NCI-H1092 treated with DMSO at 0.1 percent for 48 hours (cell line): Measurements from ENCODE around the gene IL4R.
"Not testable (repeated sequence)": the region's sequence is repeated elsewhere in the genome, so short reads cannot be mapped to it uniquely, and the experiment has no call there.

Experiments
- DNase-seq: peaks from one replicate; lab custom pipeline; 2025; lab: John Stamatoyannopoulos, UW

IL4R gene

DNA sequence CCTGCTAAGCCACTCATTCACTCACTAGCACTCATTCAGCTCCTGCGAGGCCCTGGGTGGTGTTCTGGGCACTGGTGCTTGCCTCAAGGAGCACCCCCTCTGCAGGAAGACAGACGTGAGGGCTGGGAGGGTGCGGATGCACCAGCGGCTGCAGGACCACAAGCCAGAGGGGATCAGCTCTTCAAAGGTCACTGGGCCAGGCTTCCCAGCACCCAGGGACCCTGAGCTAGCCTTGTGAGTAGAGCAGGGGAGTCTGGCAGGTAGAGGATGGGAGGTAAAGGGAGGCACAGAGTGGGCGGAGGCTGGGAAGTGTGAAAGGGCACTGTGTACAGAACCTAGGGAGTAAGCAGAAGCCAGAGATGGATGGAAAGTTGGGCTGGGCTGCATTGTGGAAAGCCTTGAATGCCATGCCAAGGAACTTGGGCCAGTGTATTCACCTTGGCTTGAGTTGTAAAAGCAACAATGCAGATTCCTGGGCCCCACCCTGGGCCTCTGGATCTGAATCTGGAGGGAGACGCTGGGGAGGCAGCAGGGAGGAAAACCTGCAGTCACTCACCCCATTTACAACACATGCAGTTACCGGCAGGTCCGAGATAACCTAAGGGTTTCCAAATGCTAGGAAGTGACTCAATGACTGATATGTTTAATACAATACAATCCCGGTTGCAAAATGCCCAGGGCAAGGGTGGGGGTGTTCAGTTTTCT is 1.7 kb downstream of the IL4R start:
- DNase-seq, result no peak

DNA sequence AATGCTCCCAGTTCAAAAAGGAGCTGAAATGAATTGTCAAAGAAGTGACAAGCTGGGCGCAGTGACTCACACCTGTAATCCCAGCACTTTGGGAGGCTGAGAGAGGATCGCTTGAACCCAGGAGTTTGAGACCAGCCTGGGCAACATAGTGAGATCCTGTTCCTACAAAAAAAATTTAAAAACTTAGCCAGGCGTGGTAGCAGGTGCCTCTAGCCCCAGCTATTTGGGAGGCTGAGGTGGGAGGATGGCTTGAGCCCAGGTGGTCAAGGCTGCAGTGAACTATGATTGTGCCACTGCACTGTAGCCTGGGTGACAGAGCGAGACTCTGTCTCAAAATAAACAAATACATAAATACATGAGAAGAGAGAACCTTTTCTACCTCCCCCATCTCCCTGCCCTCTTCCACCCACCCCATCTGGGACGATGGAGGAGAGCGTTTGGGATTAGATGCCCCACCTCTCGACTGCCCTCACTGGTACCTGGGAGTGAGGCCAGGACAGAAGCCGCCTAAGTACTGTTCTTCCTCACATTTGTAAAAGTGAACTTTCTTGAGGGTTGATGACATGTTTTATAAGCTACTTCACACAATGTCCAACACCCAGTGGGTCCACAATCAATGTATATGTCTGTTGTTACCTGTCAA is 2.4 kb downstream of the IL4R start:
- no peak for DNase-seq

DNA sequence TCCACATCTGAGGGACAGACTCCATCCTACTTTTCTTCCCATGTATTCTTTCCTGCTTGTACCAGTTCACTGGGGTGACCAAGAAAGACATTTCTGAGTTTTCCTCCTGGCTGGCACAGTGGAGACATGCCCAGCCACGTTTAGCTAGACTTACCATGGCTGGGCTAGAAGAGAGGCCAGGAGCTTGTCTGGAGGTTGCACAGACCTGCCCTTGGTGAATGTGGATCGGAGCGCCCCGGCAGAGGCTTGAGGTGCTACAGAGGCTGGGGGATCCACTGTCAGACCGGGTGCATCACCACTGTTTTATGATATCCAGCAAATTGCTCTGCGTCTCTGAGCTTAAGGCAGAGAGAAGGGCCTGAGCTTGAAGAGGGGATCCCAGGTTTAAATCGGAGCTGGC is 3.5 kb downstream of the IL4R start:
- DNase-seq, result no peak

DNA sequence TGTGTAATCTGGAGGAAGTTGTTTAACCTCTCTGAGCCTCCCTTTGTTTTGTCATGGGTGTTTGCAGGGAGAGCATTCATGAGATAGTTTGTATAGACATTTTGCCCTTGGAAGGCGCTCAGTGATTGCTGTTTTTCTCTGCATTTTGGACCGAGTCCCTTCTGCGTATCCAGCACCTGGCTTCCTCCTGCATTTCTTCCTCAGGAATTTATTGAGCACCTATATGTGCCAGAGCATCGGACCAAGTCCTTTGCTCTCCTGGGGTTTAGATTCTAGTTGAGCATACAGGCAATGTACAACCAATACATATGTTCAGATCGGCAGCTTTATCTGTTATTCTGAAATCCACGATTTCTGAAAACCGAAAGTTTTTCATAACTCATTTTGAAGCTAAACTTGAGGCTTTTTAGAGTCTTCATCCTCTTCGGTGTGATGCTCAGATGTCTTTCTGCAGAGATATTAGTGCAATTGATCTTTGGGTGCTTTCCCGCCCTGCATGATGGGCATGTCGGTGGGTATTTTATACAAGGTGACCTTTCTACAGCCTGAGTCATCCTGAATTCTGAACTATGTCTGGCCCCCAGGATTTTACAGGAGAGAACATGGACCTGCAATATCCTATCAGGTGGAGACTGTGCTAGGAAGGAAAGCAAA is 4.1 kb downstream of the IL4R start:
- no peak for DNase-seq

DNA sequence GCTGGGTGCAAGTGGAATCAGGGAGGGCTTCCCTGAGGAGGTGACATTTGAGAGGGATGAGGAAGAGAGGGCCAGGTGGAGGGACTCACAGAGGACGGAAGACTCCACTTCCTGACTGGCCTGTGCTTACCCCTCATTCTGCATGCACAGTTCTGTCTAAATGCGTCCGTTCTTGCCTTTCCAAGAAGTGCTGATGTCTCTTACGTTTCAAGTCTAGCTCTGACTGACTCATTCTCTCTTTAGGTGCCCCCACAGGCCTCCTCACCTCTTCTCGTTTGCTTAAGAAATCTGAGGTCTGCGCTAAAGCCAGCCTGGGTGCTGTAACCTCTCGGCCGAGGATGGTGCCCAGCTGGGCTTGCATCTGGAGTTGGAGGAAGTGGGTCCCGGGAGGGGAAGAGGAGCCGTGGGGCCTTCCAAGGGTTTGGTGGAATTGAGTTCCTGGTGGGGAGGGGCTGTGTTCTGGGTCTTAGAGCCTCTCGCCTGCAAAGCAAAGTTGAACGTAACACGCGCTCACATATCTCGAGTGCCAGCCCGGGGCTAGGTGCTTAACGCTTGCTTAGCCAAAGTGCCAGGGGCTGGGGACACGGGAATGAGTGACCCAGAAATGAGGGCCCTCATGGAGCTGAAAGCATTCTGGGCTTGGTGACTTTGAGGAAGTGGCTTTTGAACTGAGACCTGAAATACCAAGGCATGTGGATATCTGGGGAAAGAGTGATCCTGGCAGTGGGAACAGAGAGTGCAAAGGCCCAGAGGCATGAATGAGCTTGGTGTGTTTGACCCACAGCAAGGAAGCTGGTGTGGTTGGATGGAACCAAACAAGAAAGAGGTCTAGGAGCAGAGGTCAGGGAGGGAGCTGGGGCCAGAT is 4.8 kb downstream of the IL4R start:
- no peak for DNase-seq

DNA sequence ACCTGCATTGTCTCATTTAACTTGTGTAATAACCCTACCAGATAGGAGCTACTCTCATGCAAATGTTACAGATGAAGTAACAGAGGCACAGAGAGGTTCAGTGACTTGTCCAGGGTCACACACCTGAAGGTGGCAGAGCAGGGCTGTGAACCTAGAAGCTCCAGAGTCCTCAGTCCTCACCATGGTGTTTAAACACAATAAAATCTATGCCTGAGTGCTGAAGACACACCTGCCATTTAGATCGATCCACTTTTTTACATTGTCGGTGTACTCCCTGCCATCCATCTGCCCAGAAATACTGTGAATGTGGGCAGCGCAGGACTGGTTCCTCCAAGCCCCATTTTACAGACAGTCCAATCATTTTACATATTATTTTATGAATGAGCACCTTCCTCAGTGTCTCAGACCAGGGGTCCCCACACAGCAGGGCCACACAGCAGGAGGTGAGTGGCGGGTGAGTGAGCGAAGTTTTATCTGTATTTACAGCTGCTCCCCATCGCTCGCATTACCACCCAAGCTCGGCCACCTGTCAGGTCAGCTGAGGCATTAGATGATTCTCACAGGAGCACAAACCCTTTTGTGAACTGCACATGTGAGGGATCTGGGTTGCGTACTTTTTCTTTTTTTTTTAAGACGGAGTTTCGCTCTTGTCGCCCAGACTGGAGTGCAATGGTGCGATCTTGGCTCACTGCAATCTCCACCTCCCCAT is 5.6 kb downstream of the IL4R start:
- no peak for DNase-seq

DNA sequence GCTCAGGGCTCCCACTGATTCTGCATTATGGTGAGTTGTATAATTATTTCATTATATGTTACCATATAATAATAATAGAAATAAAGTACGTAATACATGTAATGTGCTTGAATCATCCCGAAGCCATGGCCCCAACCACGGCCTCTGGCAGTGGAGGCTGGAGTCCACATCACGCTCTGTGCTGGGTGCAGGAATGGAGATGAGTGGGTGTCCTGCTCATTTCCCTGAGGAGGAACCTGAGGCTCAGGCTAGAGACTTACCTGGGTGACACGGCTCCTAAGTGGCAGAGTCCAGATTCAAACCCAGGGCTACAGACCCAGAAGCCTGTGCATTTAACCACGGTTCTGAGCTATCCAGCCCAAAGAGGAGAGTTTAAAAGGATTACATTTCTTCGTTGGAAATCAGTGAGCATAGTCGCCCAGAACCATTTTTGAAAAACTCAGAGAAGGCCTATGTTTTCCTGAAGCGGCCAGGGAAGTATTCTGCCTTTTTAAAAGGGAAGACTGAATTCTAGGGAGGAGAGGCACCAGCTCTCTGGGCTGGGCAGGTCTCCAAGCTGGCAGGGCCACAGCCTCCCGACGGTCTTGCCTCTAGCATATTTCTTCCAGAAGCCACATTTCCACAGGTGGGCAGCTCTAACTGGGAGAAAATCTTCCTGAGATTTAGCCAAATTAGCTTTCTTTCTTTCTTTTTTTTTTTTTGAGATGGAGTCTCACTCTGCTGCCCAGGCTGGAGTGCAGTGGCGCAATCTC is 6.7 kb downstream of the IL4R start:
- no peak for DNase-seq

DNA sequence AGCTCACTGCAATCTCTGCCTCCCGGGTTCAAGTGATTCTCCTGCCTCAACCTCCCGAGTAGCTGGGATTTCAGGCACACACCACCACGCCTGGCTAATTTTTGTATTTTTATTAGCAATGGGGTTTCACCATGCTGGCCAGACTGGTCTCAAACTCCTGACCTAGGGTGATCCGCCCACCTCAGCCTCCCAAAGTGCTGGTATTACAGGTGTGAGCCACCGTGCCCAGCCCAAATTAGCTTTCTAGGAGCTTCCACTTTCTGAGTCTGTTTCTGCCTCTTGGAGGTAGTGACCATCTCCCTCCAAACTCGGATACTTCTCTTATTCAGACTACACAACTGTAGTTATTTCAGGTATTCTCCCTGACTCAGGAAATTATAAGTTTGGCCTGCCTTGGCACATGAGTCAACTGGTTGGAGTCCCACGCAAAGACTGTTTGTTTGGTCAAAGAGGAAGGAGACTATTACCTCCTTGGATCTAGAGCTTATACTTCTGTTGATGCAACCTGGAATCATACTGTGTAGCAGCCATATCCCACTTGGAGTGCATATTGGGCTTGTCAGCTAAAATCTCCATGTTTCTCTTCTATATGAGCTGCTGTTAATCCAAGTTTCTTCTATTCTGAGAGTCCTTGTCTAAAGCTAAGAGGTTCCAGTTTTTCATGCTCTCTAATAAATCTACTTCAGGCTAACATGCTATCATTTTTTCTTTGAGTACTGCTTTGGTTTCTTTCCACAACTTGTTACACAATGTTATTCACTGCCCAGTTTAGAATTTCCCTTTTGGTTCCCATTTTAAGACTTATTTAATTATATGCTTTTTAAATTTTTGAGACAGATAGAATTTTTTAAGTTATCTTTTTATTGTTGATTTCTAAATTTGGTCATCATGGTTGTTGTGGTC is 7.5 kb downstream of the IL4R start:
- no peak for DNase-seq

DNA sequence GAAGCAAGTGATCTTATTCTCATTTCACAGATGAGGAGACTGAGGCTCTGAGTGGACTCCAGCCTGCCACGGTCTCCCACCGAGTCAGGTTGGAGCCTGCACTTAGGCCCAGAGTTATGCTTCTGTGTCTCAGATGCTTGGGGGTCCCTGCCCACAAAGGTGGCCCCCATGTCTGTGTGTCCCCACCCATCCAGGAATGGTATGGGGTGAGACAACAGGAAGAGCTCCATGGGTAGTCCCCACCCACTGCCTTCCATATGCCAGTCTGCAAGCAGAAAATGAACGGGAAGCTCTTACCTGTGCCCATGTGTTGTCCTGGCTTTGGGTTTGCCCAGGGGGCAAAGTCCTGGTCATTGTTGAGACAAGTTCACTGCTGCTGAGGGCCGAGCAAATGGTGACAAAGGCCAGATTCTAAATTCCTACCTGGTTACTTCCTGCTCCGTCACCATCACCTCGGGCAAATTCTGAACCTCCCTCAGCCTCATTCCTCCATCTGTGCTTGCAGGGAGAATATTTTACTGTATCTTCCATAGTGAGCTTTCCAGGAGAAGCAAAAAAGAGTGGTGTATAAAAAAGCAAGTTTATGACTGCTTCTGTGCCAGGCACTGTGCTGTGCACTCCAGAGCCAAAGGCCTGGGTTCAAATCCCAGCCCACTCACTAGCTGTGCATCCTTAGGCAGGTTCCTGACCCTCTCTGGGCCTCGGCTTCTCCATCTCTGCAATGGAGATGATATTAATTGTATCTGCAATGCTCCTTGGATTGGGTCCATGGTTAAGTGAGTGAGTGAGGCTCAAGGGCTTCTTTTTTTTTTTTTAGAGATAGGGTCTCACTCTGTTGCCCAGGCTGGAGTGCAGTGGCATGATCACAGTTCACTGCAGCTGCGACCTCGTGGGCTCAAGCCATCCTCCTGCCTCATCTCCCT is 9.3 kb downstream of the IL4R start:
- no peak for DNase-seq

DNA sequence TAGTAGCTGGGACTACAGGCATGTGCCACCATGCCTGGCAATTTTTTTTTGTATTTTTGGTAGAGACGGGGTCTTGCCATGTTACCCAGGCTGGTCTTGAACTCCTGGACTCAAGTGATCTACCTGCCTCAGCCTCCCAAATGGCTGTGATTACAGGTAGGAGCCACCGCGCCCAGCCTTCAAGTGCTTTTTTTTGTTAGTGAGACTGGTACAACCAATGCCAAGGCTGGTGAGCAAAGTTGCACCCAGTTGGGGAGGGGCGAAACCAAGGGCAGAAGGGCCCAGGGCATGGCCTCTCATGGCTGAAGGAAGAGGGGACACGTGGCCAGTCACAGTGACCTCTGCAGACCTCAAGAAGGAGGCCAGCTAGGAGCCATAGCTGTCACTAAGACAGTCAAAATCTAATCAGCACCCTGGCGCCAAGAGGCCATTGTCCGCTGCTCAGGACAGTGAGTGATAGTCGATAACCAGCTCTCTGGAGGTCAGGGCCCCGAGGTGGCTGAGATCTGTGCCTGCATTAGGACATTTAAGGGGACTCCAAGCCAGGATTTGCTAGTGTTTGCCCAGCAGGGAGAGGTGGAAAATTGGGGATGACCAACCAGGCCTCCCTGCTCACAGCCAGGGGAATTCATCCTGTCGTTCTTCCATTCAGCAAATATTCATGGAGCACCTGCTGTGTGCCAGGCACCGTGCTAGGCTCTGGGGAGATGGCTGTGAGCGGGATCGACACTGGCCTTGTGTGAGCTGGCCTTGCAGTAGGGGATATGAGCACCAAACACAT is 10.2 kb downstream of the IL4R start:
- no peak for DNase-seq

DNA sequence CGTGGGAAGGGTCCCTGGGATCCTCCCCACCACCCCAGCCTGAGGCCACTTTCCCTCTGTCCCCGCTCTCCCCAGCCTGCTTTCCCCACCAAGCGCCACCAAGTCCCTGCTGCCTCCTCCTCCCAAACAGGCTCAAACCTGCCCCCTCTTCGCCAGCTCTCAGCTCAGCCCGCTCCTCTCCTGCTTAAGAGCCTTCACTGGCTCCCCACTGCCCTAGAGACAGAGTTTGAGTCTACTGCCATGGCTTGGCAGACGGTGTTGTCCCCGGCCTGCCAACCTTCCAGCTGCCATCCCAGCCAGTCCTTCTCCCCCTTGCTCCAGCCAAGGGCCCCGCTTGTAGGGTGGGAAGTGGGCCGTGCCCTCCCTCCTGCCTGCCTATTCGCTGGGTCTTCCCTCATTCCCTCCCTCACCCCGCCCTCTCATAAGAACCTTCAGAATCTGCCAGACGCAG is 11.1 kb downstream of the IL4R start:
- no peak for DNase-seq

DNA sequence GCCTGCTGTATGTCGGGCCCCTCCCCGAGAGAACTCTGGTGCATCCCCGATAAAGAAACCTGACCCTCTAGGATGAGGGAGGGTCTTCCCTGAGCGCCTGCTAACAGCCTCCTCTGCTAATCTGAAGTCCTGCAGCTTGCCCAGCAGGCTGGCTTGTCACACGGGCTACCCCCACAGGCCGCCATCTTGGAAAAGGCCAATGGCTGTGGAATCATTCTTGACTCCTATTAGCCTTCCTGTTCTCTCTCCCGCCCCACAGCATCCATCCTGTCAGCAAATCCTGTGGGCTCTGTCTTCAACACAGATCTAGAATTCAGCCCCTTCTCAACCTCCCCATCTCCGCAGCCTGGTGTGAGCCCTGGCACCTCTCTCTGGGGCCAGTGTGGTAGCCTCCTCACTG is 12.0 kb downstream of the IL4R start:
- no peak for DNase-seq

DNA sequence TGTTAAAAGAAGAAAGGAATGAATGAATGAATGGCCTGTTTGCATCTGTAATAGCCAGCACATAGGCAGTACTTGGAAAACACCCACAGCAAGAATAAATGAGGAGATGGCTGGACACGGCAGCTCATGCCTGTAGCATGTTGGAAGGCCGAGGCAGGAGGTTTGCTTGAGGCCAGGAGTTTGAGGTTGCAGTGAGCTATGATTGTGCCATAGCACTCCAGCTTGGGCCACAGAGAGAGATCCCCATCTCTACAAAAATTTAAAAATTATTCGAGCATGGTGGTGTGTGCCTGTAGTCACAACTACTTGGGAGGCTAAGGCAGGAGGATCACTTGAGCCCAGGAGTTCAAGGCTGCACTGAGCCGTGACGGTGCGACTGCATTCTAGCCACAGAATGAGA is 12.5 kb downstream of the IL4R start:
- DNase-seq, result no peak

DNA sequence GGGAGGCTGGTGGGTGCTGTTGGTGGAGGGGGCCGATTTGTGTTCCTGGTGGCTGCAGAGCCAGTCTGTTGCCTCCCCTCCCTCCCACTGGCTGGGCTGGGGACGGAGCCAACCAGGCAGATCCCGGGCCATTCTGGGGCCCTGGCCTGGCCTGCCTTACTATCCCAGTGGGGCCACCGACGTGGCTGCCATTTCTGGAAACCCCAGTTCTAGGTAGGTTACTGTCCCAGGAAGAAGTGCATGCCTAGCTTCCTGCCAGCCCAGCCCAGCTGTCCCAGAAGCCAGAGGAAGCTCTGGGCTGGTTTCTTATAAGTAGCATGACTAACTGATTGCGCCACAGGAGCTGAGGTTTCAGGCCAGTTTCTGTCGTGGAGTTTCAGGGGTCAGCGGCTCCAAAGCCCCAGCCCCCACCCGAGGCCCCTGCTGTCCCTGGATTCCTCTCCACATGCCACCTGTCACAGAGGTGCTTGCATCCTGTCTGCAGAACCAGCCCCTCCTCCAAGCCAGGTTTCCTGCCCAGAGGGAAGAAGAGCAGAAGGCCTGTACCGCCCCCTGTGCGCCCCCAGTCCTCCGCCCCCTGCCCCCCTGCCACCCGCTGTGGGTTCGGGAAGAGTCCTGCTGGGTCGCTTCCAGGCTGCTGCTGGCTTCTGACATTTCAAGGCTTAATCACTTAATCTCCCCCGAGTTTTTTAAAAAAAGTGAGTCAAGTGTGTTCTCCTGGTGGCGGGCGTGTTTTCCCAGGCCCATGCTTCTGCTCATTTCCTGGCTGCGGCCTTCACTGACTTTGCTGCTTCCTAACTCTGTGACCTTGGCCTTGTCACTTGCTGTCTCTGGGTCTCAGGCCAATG is 13.2 kb downstream of the IL4R start:
- DNase-seq, result no peak

DNA sequence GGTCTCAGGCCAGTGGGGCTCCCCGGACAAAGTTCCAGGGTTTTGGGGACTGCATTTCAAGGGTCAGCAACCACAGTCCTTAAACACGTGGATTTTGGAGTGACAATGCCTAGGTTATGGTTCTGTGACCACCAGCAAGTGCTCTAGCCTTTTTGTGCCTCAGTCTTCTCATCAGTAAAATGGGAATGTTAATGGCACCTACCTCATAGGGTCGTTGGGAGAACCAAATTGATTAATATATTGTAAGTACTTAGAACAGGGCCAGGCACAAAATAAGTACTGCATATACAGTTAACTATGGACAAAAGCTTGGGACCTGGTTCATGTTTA is 13.8 kb downstream of the IL4R start:
- no peak for DNase-seq

DNA sequence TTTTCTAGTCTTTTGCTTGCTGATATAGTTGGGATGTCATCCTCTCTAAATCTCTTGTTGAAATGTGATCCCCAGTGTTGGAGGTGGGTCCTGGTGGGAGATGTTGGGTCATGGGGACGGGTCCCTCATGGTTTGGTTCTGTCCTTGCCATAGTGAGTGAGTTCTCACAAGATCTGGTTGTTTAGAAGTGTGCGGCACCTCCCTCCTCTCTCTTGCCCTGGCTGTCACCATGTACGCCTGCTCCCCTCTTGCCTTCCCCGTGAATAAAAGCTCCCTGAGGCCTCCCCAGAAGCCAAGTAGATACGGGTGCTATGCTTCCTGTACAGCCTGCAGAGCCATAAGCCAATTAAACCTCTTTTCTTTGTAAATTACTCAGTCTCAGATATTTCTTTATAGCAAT is 15.2 kb downstream of the IL4R start:
- no peak for DNase-seq

DNA sequence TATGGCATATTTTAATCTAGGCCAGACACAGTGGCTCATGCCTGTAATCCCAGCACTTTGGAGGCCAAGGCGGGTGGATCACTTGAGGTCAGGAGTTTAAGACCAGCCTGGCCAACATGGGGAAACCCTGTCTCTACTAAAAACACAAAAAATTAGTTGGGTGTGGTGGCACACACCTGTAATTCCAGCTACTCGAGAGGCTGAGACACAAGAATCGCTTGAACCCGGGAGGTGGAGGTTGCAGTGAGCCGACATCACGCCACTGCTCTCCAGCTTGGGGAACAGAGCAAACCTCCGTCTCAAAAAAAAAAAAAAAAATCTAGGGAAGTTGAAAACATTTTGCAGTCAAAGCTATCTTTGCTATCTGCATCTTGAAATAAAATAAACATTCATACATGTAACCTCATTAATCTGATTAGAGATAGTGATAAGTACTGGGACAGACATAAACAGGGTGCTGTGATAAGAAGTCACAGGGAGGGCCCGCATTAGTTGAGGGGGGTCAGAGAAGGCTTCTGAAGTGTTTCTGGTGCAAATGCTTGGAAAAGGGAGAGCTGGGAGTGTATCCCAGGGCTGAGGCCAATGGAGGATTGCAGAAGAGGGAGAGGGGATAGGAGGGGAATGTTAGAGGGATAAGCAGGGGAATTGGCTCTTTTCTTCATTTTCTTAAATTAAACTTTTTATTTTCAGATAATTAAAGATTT is 15.8 kb downstream of the IL4R start:
- DNase-seq, result not testable (repeated sequence)
